Testis (tissue), 3 donors: Measurements from ENCODE around the gene ZC3H15. TPM values are rescaled to one million over a fixed set of nuclear protein-coding genes. Genes with fewer than 3 reads are reported as not detected.

Experiments
- DNase-seq: peaks from one replicate; pipeline ENCODE4 v3.0.0-alpha.2; 2019
- H3K27ac ChIP-seq, 2 donors: fragments of 200-600 bp; sonication (generic); one replicate each; pipeline ENCODE4 v1.5.1; 2019
- H3K27me3 ChIP-seq: fragments of 200-600 bp; sonication (generic); one replicate; pipeline ENCODE4 v1.5.1; 2019
- H3K36me3 ChIP-seq: fragments of 200-600 bp; sonication (generic); one replicate; pipeline ENCODE4 v1.5.1; 2017; ENCODE audit warnings: low read depth; ENCODE audit errors: missing control alignments
- H3K4me1 ChIP-seq: fragments of 200-600 bp; sonication (generic); one replicate; pipeline ENCODE4 v1.5.1; 2019
- H3K4me3 ChIP-seq, 2 donors: fragments of 200-600 bp; sonication (generic); one replicate each; pipeline ENCODE4 v1.5.1; 2017 to 2019
- H3K9me3 ChIP-seq: fragments of 200-600 bp; sonication (generic); one replicate; pipeline ENCODE4 v1.5.1; 2017
- CTCF ChIP-seq, 3 experiments: fragments of 450-650 bp in 2 of 3; fragments of 200-600 bp in 1 of 3; sonication (generic) in 1 of 3; IDR thresholded peaks; one replicate each; pipeline ENCODE4 v1.5.1; 2016 to 2019; ENCODE audit warnings: antibody characterized with exemption in 3 of 3, mild to moderate bottlenecking in 2 of 3, moderate library complexity in 1 of 3
- POLR2A ChIP-seq: fragments of 450-650 bp; IDR thresholded peaks from one replicate; pipeline ENCODE4 v1.6.1; 2017; ENCODE audit warnings: antibody characterized with exemption, mild to moderate bottlenecking, moderate library complexity
- WGBS, 2 donors: methylation state at CpG; one replicate each; pipeline ENCODE4 v1.1.5; 2018; 5-methylcytosine and 5-hydroxymethylcytosine counted together
- intact Hi-C: fragments of 100-400 bp; cut with DNase I; formaldehyde crosslinking; loops from one replicate; pipeline ENCODE4 v1.15.1; 2023; ENCODE audit warnings: low total_unique reads
- polyA plus RNA-seq: library from polyadenylated mRNA; stranded (reverse); fragments of 350-450 nt; fragmentation: Illumina TruSeq; extraction: RNeasy Lipid Tissue Mini Kit (QIAGEN cat#74804); gene quantifications from one replicate; pipeline ENCODE4 v1.2.3, GENCODE V29; 2014; ENCODE audit warnings: low read depth, low replicate concordance; ENCODE audit not compliant: insufficient read depth
- total RNA-seq, 2 donors: library from RNA; depleted of rRNA; stranded (reverse); fragments of >200 nt; gene quantifications; one replicate each; pipeline ENCODE4 v1.2.3, GENCODE V29; 2016

The ZC3H15 gene
- total and polyA plus RNA-seq, 3 donors from 2014 or later, result 36.8 to 67.4 (median 59.4) TPM

DNA sequence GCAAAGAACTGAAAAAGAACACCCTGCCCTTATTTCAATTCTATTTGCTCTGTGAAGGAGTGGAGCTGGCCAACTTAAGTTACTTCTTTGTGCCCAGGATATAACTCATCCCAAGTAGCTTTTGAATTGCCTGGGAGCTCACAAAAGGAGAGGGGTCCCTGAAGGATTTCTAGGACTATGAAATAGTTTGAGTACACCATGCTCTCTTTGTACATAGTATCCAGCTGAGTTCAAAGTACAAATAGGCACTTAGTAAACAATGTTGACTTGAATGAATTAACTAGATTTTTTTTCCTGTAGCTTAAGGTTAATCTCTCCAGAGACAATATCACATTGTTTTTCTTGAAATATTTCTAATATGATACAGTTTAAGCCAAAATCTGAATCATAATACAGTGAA lies 47.7 kb downstream of the ZC3H15 start:
- intact Hi-C loops, result no loop called here
- H3K4me1 ChIP-seq, result no peaks in the 10 kb centered on the region
- no peak for TF ChIP-seq CTCF (IDR thresholded peaks at IDR 0.05)
- no peak for TF ChIP-seq POLR2A
- no peak for DNase-seq
- H3K27ac ChIP-seq, result no peak overlapping the region
- H3K36me3 ChIP-seq, result no peaks in the 10 kb centered on the region
- H3K27me3 ChIP-seq, result no peaks in the 10 kb centered on the region
- no peak overlapping the region for H3K4me3 ChIP-seq
- no peaks in the 10 kb centered on the region for H3K9me3 ChIP-seq

DNA sequence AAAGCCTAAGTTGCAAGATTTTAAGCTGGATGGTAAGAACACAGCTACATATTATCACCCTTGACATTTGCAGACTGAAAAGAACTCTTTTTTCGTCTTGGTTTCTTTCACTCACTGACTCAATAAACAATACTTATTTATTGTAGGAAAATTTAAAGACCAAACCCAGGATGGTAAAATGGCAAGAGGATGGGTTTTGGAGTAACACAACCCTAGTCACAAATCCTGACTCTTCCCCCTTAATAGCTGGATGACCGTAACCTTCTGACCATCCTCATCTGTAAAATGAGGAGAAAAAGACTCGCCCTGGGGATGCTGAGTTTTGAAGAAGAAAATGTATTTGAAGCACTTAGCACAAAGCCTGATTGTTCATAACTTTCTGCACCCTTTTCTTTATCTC lies 48.3 kb downstream of the ZC3H15 start:
- intact Hi-C loops, result no loop called here
- Histone ChIP-seq H3K27ac (no peak overlapping the region), H3K27me3 (no peaks in the 10 kb centered on the region), H3K4me3 (no peak overlapping the region), H3K9me3 (no peaks in the 10 kb centered on the region), H3K36me3 (no peaks in the 10 kb centered on the region), H3K4me1 (no peaks in the 10 kb centered on the region)
- DNase-seq, result no peak
- TF ChIP-seq CTCF (IDR thresholded peaks at IDR 0.05), result no peak
- TF ChIP-seq POLR2A, result no peak
- WGBS, 2 donors, result 57 to 66% methylated on average over 3 of the region's 3 CpGs

DNA sequence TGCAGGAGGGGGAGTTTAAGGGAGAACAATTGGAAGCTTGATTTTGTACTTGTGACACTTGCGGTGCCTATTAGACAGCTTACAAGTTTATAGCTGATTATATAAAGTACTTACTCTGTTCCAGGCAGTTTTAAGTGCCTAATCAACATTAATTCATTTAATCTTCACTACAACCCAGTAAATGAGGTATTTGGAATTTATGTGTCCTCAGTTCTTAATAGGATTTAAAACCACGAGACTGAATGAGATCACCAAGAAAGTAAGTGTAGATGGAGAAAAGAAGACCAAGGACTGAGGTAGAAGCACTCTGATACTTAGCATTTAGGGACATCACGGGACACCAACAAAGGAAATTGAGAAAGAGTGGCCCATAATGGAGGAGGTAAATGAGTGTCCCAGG lies 49.8 kb downstream of the ZC3H15 start:
- WGBS, 2 donors, result 95% methylated on average over 3 of the region's 3 CpGs

GRCh38 chr2:186537019-186537418 lies 51.0 kb downstream of the ZC3H15 start:
- no peak overlapping the region for H3K4me3 ChIP-seq
- 74 to 78% methylated on average over 4 of the region's 4 CpGs for WGBS, 2 donors
- intact Hi-C loops, result no loop called here
- H3K4me1 ChIP-seq, result no peaks in the 10 kb centered on the region
- no peaks in the 10 kb centered on the region for H3K27me3 ChIP-seq
- H3K9me3 ChIP-seq, result no peaks in the 10 kb centered on the region
- H3K36me3 ChIP-seq, result no peaks in the 10 kb centered on the region
- DNase-seq, result no peak
- TF ChIP-seq POLR2A, result no peak
- TF ChIP-seq CTCF (IDR thresholded peaks at IDR 0.05), result no peak
- H3K27ac ChIP-seq, result no peak overlapping the region

More for the DNA sequence above, 49.8 kb downstream of the ZC3H15 start:
- no peak for DNase-seq
- H3K9me3 ChIP-seq, result no peaks in the 10 kb centered on the region
- H3K4me3 ChIP-seq, result no peak overlapping the region
- H3K27ac ChIP-seq, result no peak overlapping the region
- no peaks in the 10 kb centered on the region for H3K36me3 ChIP-seq
- intact Hi-C loops, result no loop called here
- no peaks in the 10 kb centered on the region for H3K27me3 ChIP-seq
- H3K4me1 ChIP-seq, result no peaks in the 10 kb centered on the region
- TF ChIP-seq CTCF (IDR thresholded peaks at IDR 0.05) (no peak), POLR2A (no peak)

- Histone ChIP-seq H3K4me3 (no peak overlapping the region), H3K4me1 (peaks cover 4% of the 10 kb centered on the region), H3K27me3 (no peaks in the 10 kb centered on the region), H3K36me3 (no peaks in the 10 kb centered on the region), H3K9me3 (no peaks in the 10 kb centered on the region), H3K27ac (no peak overlapping the region)
- 71 to 72% methylated on average over 4 of the region's 4 CpGs for WGBS, 2 donors
- DNase-seq, result no peak
- intact Hi-C loops, result no loop called here
- TF ChIP-seq POLR2A, result no peak
- TF ChIP-seq CTCF (IDR thresholded peaks at IDR 0.05), result no peak
These were observed 54.9 kb downstream of the ZC3H15 start for GRCh38 chr2:186540941-186541340.
